Hypothalamus (tissue), 51 donors: ENCODE measurements around the gene NKRF.
"Not testable (repeated sequence)": the region's sequence is repeated elsewhere in the genome, so short reads cannot be mapped to it uniquely, and the experiment has no call there.

Experiments
- DNase-seq, 51 donors: peaks; one replicate each; lab custom pipeline; 2025; lab: John Stamatoyannopoulos, UW

Gene NKRF

DNA sequence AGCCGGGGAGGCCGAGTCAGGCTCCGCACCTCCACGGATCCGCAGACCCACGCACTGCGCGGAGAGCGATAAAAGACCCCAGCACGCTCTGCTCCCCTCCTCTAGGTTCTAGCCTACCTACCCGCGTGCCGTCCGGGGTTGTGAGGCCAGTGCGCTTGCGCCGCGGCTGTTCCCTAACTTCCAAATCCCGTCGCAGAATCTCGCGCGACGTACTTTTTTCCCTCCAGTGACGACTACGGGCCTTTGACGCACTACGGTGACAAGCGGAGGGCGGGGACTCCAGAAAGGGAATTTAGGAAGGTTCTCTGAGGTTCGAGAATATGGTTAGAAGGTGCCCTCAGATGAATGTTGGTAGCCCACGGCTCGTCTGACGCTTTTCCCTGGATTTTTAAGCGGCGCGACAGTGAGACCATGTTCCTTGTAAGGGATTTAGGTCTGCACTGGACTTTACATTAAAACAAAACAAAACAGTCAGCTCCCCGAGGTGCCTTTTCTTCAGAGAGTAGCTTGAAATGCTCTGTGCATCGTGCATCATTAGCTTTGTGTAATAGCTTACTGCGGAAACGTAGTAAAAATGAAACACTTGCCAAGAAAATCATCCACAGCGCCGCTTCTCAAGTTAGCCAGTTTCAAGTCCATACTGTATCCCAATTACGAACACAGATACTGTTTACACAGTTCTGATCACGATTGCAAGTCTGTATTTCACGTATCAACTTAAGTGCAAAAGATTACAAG lies at the start of gene NKRF:
TSS of gene NKRF (minus strand) at position 145 of the 738 bp plus-strand sequence.
- peak; percentile 2 to 86 (median 71) for DNase-seq

GRCh38 chrX:119655125-119655524 lies 48.9 kb upstream of the NKRF start:
- peak in 3 of 51 donors; percentile 1 to 24 (median 3) for DNase-seq

DNA sequence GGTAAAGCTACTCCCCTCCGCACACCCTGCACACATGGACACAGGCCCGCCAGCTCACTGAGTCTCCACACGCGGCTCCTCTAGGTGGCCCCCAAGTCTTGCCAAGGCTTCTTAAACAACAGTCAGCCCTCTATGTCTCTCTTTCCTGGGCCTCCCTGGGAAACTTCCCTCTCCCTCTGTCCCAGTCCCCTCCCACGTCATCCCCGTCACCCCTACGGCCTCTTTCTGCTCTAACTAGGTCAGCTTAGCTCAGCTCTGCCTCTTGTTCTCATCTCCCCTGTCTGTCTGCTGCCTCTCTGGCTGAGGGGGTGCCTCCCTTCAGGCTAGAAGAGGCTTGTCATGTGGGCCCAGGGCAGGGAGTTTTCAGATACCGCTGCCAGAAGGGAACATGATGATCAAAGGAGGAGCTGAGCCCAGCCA lies 47.9 kb upstream of the NKRF start:
- DNase-seq = peak in 29 of 51 donors; percentile 1 to 48 (median 10)

- DNase-seq = no peak
Observed at GRCh38 chrX:119648421-119648775, 42.2 kb upstream of the NKRF start.

DNA sequence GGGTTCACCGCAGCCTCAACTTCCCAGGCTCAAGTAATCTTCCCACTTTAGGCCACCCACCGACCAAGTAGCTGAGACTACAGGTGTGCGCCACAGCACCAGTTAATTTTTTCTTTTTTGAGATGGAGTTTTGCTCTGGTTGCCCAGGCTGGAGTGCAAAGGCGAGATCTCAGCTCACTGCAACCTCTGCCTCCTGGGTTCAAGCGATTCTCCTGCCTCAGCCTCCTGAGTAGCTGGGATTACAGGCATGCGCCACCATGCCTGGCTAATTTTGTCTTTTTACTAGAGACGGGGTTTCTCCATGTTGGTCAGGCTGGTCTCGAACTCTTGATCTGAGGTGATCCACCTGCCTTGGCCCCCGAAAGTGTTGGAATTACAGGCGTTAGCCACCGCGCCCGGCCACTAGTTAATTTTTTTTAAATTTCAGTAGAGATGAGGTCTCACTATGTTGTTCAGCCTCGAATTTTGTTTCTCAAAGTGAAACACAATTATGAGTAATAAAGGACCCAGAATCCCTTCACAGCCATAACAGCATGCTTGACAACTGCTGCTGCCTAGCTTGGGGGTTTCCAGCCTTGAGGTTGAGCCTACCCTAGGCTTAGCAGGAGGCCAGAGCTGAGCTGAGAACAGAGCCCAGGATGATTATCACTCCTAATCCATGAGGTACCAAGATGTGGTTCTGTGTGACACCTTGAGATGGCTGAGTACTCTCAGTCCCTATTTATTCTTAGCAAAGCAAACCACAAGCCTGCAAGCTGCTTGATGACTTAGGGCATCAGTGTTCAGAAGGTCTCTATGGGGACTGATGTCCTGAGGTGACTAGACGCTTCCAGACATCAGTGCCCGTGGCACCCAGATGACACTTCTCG lies 41.6 kb upstream of the NKRF start:
- DNase-seq = no peak

- DNase-seq = no peak
Observed at GRCh38 chrX:119647089-119647488, 40.9 kb upstream of the NKRF start.

DNA sequence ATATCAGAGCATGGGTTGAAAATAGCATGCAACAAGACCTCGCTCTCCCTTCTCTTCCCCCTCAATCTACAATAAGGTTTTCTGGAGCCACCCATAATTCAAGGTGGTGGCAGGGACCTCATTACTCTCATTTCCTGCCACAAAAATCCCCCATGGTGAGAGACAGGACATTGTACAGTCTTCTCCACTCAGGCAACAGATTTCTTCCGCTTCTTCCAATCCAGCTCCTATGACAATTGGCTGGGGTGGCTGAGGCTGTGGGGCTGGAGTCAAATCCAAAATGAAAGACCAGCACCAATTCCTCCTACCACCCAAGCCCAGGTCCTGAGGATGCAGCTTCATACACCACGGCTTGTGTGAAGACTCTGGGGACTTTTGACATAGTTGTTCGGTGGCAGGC lies 40.3 kb upstream of the NKRF start:
- DNase-seq = no peak

DNA sequence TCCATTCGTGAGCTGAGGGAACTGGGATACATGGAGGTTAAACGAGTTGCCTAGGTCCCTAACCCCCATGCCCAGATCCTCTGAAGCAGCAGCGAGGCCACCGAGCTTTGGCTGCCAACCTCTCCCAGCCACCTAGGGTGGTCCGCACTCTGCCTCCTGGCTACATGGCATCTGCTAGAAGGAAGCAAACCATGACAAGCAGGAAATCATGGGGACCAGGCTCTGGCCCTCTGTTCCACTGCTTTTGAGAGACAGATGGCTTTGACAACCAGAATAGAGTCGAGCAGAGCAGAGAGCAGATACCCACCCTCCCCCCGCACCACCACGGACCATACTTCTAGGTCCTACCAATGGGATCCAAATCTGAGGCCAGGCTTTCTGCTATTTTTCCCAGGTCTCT lies 37.5 kb upstream of the NKRF start:
- no peak for DNase-seq

- DNase-seq = no peak
Observed at GRCh38 chrX:119640731-119641170, 34.5 kb upstream of the NKRF start.

DNA sequence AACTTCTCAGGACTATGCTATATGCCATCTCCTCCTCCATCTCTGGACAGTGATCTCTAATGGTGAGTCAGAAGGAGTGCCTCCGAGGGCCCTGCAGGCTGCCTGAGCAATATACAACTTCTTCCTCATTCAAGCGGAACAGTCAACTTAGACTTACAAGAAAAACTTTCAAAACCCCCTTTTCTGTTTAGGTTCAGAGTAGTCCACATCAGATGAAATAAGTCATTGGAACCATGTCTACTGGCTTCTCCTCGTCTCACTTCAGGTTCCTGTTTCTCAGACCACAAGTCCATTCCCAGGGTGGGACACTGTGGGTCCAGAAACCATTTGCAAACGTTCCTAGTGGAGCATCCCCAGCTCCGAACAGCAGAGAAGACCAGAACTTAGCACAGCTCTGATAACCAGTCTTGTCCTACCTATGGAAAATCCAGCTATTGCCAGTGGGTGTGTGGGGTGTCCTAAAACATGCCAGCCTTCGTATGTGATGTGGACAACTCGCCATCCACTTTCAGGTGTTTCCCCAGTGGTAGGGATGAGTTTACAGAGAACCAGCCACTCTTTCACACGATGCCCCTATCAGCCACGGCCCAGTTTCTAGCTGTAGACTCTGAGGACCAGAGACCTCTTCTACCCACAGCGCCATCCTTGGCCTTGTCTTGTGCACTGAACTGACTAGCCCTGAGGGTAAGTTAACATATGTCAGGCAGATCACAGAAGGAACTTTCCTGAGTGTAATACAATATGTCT lies 32.7 kb upstream of the NKRF start:
- DNase-seq = no peak

DNA sequence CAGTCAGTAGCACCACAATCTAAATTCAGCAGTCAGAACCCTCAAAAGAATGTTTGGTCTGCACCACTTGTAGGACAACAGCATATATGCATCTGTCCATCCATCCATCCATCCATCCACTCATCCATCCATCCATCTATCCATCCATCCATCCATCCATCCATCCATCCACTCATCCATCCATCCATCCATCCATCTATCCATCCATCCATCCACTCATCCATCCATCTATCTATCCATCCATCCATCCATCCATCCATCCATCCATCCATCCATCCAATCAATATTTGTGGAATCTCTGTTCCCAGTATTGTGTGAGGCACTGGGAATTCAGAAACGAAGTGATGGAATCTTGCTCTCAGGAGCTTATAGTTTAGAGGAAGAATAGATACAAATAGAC lies 31.2 kb upstream of the NKRF start:
- not testable (repeated sequence) for DNase-seq

- no peak for DNase-seq
Observed at GRCh38 chrX:119636419-119636818, 30.2 kb upstream of the NKRF start.

GRCh38 chrX:119635799-119636198 lies 29.6 kb upstream of the NKRF start:
- no peak for DNase-seq

DNA sequence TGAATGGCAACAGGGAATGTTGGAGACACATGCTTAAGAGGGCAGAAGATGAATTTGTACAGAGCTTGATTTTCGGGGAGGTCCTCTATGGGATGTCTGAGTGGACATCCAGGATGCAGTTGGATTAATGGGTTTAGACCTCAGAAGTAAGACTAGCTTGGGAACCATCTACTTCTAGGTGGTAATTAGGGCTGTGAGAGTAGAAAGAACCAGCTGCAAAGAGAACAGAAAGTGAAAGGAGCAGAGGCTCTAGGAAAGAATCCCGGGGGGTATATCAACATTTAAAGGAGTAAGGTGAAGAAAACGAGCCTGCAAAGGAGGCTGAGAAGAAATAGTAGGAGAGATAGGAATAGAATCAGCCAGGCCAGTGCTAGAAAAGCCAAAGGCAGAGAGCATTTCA lies 29.0 kb upstream of the NKRF start:
- no peak for DNase-seq

DNA sequence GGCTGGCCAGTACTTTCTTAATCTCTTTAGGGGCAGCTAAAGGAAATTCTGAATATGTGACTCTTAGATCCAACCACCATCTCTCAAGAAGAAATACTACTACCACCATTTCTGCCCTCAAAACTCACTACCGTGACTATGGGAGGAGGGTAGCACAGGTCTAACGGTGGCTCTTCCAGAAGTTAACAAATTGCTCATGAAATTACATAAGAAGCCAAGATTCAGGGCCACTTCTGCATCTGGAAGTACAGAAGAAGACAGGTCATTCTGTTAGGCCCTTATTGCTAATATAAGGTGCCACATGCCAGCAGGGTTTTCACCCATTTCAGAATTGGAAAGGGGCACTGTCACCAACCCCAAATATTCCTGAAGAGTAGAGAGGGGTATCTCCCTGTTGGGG lies 19.6 kb upstream of the NKRF start:
- no peak for DNase-seq

DNA sequence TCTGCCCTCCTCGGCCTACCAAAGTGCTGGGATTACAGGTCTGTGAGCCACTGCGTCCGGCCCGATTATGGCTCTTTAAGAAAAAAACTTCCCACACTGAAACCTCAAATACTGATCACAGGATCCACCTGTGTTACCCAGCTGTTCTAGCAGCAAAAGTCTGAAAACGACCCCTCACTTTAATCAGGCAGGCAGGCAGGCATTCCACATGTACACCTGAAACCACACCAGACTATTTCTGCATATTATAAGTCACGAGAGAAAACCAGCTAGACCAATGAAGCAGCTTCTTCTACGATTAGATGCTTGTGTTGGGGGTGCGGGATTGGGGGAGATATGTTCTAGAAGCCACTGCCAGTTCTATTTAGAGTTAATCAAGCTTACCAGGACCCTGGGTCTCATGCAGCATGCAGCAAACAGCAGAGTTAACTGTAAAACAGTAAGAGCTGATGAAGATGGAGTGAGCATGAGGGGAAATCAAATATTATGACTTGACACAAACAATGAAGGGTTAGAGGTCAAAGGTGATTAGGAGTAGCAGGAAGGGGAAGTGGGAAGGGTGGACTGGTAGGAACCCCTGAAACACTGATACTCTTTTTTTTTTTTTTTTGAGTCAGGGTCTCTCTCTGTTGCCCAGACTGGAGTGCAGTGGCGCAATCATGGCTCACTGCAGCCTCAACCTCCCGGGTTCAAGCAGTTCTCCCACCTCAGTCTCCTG lies 18.9 kb upstream of the NKRF start:
- DNase-seq = no peak

GRCh38 chrX:119624417-119624816 lies 18.2 kb upstream of the NKRF start:
- DNase-seq = no peak

DNA sequence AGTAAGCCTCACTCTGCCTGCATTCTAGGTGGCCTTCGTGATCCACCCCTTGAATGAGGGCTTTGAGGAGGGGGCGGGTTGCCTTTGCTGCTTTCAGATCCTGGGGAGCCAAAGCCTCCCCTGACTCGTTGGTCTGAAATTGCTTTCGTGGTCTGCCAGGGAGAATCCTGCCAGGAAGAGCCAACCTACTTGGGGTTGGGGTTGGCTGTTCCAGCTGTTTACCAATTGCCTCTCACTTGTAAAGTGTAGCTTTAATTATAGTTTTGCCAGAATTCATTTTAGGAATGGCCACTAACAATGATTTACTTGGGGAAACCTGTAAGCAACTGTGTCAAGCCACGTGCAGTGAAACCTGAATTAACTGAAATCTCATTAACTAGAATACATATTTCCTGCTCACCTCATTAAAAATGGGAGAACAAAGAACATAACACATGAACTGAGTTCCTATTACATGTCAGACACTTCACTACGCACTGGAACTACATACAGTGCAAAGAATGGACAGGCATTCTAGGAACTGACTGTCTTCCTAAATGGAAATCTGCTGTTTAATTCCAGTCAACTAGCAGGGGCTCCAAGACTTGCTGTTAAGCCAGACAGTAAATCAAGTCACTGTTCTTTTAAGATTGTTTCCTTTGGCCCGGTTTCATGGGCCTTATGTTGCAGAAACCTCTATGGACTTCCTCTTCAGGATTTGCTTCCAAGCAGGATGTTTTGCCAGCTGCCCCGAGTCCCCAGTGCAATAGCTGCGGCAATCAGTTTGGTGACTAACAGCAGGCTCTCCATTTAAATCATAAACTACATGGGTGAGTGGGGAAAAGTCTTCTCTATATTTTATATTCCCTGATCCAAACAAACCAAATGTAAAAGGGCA lies 16.4 kb upstream of the NKRF start:
- no peak for DNase-seq

DNA sequence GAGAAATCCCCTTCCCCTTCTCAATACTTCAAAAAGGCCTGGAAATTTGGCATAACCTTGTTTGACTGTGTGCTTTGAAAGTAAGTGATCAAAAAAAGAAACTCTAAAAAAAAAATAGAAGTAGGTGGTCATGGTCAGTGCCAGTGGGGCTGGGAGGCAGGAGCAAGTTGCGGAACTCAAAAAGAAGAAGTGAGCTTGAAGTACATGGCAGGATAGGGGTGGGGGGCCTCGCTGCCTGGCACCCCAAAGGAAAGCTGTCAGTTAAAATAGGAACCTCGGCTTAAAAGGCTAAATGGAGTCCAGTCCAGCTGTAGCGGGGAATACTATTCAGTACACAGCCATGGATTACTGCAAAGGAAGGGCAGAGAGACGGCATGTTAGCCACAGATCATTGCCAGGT lies 12.2 kb upstream of the NKRF start:
- DNase-seq = peak in 8 of 51 donors; percentile 0 to 24 (median 3)
